PFSK-1 (cell line): ENCODE data around the gene TSPAN14.

ENCODE experiments used
- FOXP2 ChIP-seq: optimal IDR thresholded peaks from 2 replicates; pipeline ENCODE3; 2011; ENCODE audit warnings: borderline replicate concordance, control low read depth, inconsistent platforms; ENCODE audit not compliant: insufficient read depth; ENCODE audit errors: extremely low read length, extremely low read depth
- POLR2AphosphoS5 ChIP-seq: IDR thresholded peaks from 2 replicates; pipeline ENCODE4 v1.6.1; 2012; ENCODE audit warnings: low read depth, mild to moderate bottlenecking, control low read depth, low read length, moderate library complexity
- SIN3A ChIP-seq: IDR thresholded peaks from 2 replicates; pipeline ENCODE4 v1.6.1; 2012; ENCODE audit warnings: mild to moderate bottlenecking, low read length, moderate library complexity, borderline replicate concordance; ENCODE audit not compliant: insufficient read depth
- TAF1 ChIP-seq: IDR thresholded peaks from 2 replicates; pipeline ENCODE4 v1.6.1; 2012; ENCODE audit warnings: low read length, control low read depth, borderline replicate concordance; ENCODE audit not compliant: insufficient read depth
- TF ChIP-seq, protein P1 (sequence below), 2 experiments: IDR thresholded peaks; 2 replicates each; pipeline versions ENCODE4 v1.6.1 to v1.8.0; 2011 to 2012; ENCODE audit warnings: low read depth in 2 of 2, low read length in 2 of 2, control low read depth in 1 of 2, inconsistent platforms in 1 of 2, mild to moderate bottlenecking in 1 of 2, moderate library complexity in 1 of 2; ENCODE audit not compliant: insufficient read depth in 1 of 2

The TSPAN14 gene

DNA sequence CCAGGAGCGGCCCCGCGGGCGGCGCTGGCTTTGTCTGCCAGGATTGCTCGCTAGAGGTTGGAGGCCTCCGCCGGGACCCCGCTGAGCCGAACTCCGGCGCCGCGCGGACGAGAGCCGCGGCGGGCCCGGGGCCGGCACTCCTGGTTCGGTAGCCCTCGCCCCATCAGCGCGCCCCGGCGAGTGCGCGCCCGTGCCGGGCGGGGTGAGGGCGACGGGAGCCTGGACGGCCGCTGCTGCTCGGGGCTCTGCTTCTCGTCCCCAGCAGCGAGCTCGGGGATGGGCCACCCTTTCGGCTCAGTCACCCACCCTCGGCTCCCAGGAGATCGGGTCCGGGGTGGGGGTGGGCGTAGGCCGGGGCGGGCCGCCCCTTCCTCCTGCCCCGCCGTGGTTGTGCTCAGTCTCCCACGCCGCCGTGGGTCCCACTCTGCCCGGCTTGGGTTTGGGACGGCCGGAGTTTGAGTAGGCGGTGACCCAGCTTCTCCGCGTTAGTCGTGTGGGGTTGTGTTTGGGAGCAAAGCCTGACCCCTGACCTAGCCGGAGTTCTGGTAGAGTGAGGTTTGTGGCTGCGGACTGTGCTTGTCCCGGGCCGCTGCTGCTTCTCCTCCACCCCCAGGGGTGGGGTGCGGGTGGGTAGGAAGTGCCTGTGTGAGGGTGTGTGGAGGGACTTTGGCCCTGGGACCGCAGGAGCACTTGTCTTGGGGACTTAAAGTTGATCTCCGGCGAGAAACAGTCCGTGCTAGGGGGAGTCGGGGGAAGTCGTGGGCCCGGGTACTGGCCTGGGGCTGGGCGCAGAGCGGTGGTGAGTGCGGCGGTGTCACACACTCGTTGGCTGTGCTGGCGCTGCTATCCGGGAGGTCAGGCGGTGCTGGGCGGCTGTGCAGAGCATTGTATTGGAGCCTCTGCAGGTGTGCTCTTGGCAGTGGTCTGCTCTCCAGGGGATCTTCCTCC is 677 bp downstream of the TSPAN14 start:
- no peak for TF ChIP-seq POLR2AphosphoS5
- TF ChIP-seq FOXP2 = peak; percentile 35

DNA sequence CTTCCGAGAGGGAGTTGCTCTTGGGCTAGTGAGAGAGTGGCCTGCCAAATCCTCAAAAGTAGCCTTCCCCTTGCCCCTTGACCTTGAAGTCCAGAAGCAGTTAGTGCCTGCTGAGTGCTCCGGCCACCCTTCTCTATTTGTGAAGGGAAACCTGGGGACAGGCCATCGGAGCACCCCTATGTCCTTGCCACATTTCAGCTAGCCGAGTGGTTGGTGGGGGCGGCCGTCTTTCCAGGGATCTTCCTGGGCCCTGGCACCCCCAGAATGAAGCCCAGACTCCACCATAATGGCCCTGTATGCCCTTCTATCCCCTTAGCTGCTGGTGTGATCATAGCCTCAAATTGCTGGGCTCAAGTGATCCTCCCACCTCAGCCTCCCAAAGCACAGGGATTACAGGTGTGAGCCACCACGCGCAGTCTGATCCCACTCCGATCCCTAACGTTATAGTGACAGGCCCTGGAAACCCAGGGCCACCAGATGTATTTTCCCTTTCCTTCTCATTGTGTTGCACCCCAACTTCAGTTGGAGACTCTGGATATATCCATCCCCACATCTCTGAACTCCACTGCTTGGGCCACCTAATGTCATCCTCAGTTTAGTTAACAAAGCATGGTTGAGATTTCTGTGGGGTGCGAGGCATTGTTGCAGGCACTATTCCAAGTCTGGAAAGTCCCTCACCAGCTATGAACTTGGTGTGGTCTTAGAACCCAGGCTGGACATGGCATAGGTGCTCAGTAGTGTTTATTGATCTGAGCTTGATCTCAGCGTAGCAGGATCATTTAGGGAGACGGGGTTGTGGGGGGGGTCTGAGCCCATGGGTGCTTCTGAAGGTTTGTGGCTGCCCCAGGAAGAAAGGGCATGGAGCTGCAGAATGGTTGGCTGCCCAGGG is 1.6 kb downstream of the TSPAN14 start:
- TF ChIP-seq POLR2AphosphoS5 (no peak), SIN3A (0 out of 2 replicates have a peak, but pooled peaks have one; percentile 15), TAF1 (no peak)

DNA sequence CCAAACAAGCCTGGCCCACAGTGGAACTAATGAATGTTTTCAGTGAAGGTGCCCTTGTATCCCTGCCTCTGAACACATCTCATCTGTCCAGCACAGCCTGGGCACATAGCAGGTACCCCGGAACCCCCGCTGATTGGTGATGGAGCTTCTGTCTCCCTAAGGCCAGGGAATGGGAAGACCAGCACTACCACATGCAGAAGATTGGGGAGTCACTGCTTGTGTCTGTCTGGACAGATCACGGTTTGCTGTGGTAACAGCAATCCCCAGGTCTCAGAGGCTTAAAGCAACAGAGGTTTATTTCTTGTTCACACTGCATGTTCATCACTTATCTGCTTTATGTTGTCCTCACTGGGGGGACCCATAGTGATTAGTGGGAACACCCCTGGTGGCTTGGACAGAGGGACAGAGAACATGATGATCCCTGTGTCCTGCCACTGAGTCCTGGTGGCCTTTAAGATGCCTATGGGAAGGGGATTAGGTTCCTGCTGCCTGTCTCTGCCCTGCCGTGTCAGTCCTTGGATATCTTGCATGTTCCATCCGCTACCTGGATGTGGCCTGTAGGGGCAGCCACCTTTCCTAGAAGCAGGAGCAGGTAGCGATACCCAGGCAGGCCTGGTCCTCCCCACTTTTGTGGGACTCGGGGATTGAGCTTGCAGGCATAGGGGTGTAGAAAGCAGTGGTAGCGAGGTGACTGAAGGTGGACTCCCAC is 3.6 kb downstream of the TSPAN14 start:
- TF ChIP-seq, protein P1, sequence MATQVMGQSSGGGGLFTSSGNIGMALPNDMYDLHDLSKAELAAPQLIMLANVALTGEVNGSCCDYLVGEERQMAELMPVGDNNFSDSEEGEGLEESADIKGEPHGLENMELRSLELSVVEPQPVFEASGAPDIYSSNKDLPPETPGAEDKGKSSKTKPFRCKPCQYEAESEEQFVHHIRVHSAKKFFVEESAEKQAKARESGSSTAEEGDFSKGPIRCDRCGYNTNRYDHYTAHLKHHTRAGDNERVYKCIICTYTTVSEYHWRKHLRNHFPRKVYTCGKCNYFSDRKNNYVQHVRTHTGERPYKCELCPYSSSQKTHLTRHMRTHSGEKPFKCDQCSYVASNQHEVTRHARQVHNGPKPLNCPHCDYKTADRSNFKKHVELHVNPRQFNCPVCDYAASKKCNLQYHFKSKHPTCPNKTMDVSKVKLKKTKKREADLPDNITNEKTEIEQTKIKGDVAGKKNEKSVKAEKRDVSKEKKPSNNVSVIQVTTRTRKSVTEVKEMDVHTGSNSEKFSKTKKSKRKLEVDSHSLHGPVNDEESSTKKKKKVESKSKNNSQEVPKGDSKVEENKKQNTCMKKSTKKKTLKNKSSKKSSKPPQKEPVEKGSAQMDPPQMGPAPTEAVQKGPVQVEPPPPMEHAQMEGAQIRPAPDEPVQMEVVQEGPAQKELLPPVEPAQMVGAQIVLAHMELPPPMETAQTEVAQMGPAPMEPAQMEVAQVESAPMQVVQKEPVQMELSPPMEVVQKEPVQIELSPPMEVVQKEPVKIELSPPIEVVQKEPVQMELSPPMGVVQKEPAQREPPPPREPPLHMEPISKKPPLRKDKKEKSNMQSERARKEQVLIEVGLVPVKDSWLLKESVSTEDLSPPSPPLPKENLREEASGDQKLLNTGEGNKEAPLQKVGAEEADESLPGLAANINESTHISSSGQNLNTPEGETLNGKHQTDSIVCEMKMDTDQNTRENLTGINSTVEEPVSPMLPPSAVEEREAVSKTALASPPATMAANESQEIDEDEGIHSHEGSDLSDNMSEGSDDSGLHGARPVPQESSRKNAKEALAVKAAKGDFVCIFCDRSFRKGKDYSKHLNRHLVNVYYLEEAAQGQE (IDR thresholded peaks at IDR 0.05; ENCODE audit: insufficient read depth in 1 of 2, low read depth in 2 of 2, low read length in 2 of 2) = no peak
- TF ChIP-seq POLR2AphosphoS5 = no peak
- TF ChIP-seq FOXP2 = no peak
- TF ChIP-seq TAF1 = no peak
- no peak for TF ChIP-seq SIN3A

DNA sequence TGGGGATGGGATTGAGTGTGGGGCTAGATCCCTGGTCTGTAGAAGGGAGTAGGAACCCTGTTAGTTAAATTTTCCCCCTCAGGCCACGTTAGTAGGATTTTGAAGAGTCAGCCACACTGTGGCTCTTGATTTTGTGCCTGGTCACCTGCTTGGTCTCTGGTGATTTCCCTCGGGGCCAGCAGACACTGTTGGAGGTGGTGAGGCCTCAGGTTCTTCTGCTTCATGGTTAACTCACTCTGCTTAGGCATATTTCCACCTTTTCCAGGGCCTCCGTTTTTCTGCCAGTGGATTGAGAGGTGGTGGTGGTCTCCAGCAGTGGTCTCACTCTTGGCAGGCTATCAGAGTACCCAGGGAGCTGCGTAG is 4.1 kb downstream of the TSPAN14 start:
- TF ChIP-seq FOXP2 (no peak), POLR2AphosphoS5 (no peak), SIN3A (no peak), TAF1 (no peak)
- TF ChIP-seq, protein P1 (IDR thresholded peaks at IDR 0.05; ENCODE audit: insufficient read depth in 1 of 2, low read depth in 2 of 2, low read length in 2 of 2) = no peak

DNA sequence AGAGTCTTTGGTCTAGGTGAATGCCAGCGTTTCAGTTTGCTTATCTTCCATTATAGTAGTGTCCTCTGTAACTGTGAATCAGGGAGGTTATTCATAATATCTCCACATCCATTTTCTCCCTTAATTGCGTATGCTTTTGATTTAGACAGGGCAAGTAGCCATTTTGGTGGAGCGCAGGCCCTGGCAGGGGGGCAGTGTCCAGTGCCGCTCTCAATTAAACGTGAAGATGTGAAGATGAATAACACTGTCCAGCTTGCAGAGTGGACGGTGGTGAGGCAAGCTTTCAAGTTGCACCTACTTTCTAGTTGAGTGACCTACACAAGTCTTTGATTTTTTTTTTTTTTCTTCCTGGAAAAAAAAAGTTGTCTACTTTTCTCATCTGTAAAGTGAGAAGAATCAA is 4.5 kb downstream of the TSPAN14 start:
- no peak for TF ChIP-seq FOXP2
- no peak for TF ChIP-seq POLR2AphosphoS5
- no peak for TF ChIP-seq SIN3A
- TF ChIP-seq TAF1 = no peak
- TF ChIP-seq, protein P1 (IDR thresholded peaks at IDR 0.05; ENCODE audit: insufficient read depth in 1 of 2, low read depth in 2 of 2, low read length in 2 of 2) = no peak
